Smooth muscle cell (in vitro differentiated cells): Measurements from ENCODE around the gene UFD1. TPM values are rescaled to one million over a fixed set of nuclear protein-coding genes. Genes with fewer than 3 reads are reported as not detected.

ENCODE experiments used
- DNase-seq: peaks from one replicate; lab custom pipeline; 2025; ENCODE audit not compliant: unreplicated experiment; lab: John Stamatoyannopoulos, UW
- H2AFZ ChIP-seq: fragments of 200-600 bp; sonication (generic); 2 replicates; pipeline ENCODE4 v1.6.0; 2016; ENCODE audit warnings: antibody characterized with exemption, low read depth, mild to moderate bottlenecking
- H3F3A ChIP-seq: fragments of 200-600 bp; sonication (generic); 2 replicates; pipeline ENCODE4 v1.6.0; 2017; ENCODE audit warnings: antibody characterized with exemption, low read depth
- H3K27ac ChIP-seq: fragments of 200-600 bp; sonication (generic); 2 replicates; pipeline ENCODE4 v1.5.1; 2016; ENCODE audit warnings: low read depth, mild to moderate bottlenecking
- H3K27me3 ChIP-seq: fragments of 200-600 bp; sonication (generic); 2 replicates; pipeline ENCODE4 v1.6.1; 2016; ENCODE audit warnings: low read depth, mild to moderate bottlenecking
- H3K36me3 ChIP-seq: fragments of 200-600 bp; sonication (generic); 2 replicates; pipeline ENCODE4 v1.5.1; 2016; ENCODE audit warnings: low read depth
- H3K4me1 ChIP-seq: fragments of 200-600 bp; sonication (generic); 2 replicates; pipeline ENCODE4 v1.5.1; 2016; ENCODE audit warnings: low read depth
- H3K4me2 ChIP-seq: fragments of 200-600 bp; sonication (generic); 2 replicates; pipeline ENCODE4 v1.6.0; 2016; ENCODE audit warnings: mild to moderate bottlenecking
- H3K4me3 ChIP-seq: fragments of 200-600 bp; sonication (generic); 2 replicates; pipeline ENCODE4 v1.5.1; 2016; ENCODE audit warnings: mild to moderate bottlenecking
- H3K79me2 ChIP-seq: fragments of 200-600 bp; sonication (generic); 2 replicates; pipeline ENCODE4 v1.6.0; 2016; ENCODE audit warnings: low read depth, mild to moderate bottlenecking
- H3K9ac ChIP-seq: fragments of 200-600 bp; sonication (generic); 2 replicates; pipeline ENCODE4 v1.6.0; 2016; ENCODE audit warnings: low read depth
- H3K9me3 ChIP-seq: fragments of 200-600 bp; sonication (generic); replicated peaks from 2 replicates; pipeline ENCODE4 v1.5.1; 2016; ENCODE audit warnings: low read depth
- H4K20me1 ChIP-seq: fragments of 200-600 bp; sonication (generic); 2 replicates; pipeline ENCODE4 v1.6.0; 2016; ENCODE audit warnings: low read depth
- CTCF ChIP-seq: fragments of 200-600 bp; sonication (generic); IDR thresholded peaks from 2 replicates; pipeline ENCODE4 v1.5.1; 2017; ENCODE audit warnings: borderline replicate concordance, mild to moderate bottlenecking, antibody characterized with exemption; ENCODE audit not compliant: insufficient read depth, poor library complexity, severe bottlenecking
- whole genome bisulfite sequencing: methylation state at CpG from one replicate; pipeline ENCODE4 v1.1.7; 2016; ENCODE audit warnings: low lambda C conversion rate; 5-methylcytosine and 5-hydroxymethylcytosine counted together
- polyA plus RNA-seq: library from polyadenylated mRNA; unstranded; fragments of >200 nt; fragmentation: Nextera tagmentation; extraction: Ambion mirVana; gene quantifications from 2 replicates; pipeline ENCODE4 v1.2.1, GENCODE V29; 2016
- total RNA-seq: library from RNA; depleted of rRNA; stranded (reverse); fragments of >200 nt; gene quantifications from 2 replicates; pipeline ENCODE4 v1.2.3, GENCODE V29; 2014

The UFD1 gene
- total and polyA plus RNA-seq, 2 experiments from 2014 or later: 48.1 to 111 TPM

DNA sequence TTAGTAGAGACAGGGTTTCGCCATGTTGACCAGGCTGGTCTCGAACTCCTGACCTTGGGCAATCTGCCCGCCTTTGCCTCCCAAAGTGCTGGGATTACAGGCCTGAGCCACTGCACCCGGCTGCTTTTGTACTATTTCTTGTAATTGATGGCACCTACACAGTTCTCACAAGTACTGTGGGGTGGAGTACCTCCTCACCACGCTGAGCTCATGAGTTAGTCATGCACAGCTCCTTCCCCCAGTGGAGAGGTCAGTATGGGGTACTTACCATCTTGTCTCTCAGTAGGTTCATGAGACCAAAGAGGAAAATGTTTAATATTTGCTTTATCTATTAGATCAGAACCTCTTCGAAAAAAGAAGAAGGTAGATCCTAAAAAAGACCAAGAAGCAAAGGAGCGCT, 44.6 kb downstream of the UFD1 start:
- no peaks in the 10 kb centered on the region for H3K9me3 ChIP-seq
- no peak overlapping the region for H3K4me3 ChIP-seq
- no peak overlapping the region for H3K27ac ChIP-seq
- DNase-seq: no peak
- H2AFZ ChIP-seq: no peak overlapping the region
- TF ChIP-seq CTCF: no peak
- no peak overlapping the region for H3K9ac ChIP-seq
- peaks cover 1% of the 10 kb centered on the region for H4K20me1 ChIP-seq
- WGBS: 98% methylated on average over 7 of the region's 7 CpGs
- H3K36me3 ChIP-seq: no peaks in the 10 kb centered on the region
- H3K27me3 ChIP-seq: no peaks in the 10 kb centered on the region
- H3F3A ChIP-seq: peaks cover 4% of the 10 kb centered on the region
- H3K79me2 ChIP-seq: peaks cover 31% of the 10 kb centered on the region
- H3K4me1 ChIP-seq: peaks cover 11% of the 10 kb centered on the region
- no peak overlapping the region for H3K4me2 ChIP-seq

DNA sequence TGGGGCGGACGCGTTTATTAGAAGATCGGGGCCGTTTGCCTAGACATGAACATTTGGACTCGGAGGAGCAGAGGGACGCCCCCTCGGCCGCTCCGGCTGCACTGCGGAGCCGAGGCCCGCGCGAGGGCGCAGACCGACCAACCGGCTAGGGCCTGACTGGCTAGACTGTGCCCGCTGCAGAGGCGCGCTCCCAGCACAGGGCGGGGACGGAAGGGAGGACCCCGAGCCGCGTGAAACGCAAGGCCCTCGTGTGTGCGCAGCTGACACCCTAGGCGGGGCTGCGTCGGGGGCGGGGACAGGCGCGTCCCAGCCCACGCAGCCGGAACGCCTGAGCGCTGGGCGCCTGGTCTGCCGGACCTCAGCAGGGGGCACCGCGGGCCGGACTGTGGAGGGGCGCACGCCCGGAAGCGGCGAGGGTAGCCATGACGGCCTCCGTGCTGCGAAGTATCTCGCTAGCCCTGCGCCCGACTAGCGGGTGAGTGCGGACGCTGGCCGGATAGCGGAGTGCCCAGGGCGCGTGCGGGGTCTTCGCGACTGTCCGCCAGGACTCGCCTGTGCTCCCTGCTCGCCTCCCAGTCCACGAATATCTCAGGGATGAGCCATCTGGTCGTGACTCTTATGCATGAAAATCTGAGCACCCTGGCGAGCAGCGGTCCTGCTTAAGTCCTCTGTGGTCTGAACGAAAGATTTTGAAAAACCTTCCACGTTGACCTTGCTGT, 46.7 kb downstream of the UFD1 start, which contains the start of gene MRPL40:
TSS of gene MRPL40 (plus strand) at position 413 of the 719 bp plus-strand sequence. CDS start at position 423, 10 bp downstream.
- Histone ChIP-seq H3F3A (peaks cover 4% of the 10 kb centered on the region), H4K20me1 (peaks cover 20% of the 10 kb centered on the region), H3K4me3 (peak within 1 kb of the TSS; percentile 84), H3K36me3 (no peaks in the 10 kb centered on the region), H3K79me2 (peaks cover 52% of the 10 kb centered on the region), H3K27me3 (no peaks in the 10 kb centered on the region), H3K4me2 (peak within 1 kb of the TSS; percentile 99), H3K27ac (peak within 1 kb of the TSS; percentile 92), H3K9me3 (no peaks in the 10 kb centered on the region), H3K4me1 (peaks cover 11% of the 10 kb centered on the region), H2AFZ (peak within 1 kb of the TSS; percentile 93), H3K9ac (peak within 1 kb of the TSS; percentile 88)
- WGBS: 1% methylated on average over 61 of the region's 74 CpGs
- DNase-seq: peak; percentile 84
- TF ChIP-seq CTCF: no peak

DNA sequence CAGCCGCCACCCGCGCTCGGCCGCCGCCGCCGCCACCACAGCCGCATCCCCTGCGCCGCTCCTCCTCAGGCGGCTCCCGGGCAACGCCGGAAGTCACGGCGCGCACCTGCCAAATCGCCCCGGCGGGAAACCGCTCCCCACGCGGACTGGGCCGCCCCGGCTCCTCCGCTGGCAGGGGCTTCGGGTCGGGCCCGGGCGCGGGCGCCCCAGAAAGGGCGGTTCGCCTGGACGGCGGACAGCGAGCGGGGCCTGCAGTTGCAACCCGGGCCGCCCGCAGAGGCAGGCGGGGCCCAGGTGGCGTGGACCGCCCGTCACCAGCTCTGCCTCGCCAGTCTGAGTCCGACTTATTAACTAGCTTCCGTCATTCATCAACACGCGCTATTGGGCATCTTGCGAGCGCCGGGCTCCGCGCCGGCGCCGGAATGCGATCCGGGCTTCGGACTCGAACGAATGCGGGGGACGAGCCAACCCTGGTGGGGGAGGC, 47.3 kb downstream of the UFD1 start, which contains the start of gene HIRA:
TSS of gene HIRA (minus strand) at position 85 of the 484 bp plus-strand sequence. CDS start 257 bp downstream, outside the sequence.
- Histone ChIP-seq H3K4me1 (peaks cover 11% of the 10 kb centered on the region), H2AFZ (peak within 1 kb of the TSS; percentile 93), H3K79me2 (peaks cover 58% of the 10 kb centered on the region), H3K27me3 (no peaks in the 10 kb centered on the region), H3K27ac (peak within 1 kb of the TSS; percentile 92), H3K4me3 (peak within 1 kb of the TSS; percentile 84), H3K9me3 (no peaks in the 10 kb centered on the region), H3K4me2 (peak within 1 kb of the TSS; percentile 99), H3K9ac (peak within 1 kb of the TSS; percentile 88), H3K36me3 (no peaks in the 10 kb centered on the region), H4K20me1 (peaks cover 26% of the 10 kb centered on the region), H3F3A (peaks cover 4% of the 10 kb centered on the region)
- DNase-seq: peak; percentile 84
- under 1% methylated on average over 49 of the region's 66 CpGs for WGBS
- no peak for TF ChIP-seq CTCF
